Measurements from ENCODE around the gene TBXAS1.

Gene TBXAS1

GRCh38 chr7:139985811-139986210, 156.7 kb downstream of the TBXAS1 start:
- DNase-seq = no peak

- DNase-seq = no peak
Measured at GRCh38 chr7:139987691-139988516, 158.8 kb downstream of the TBXAS1 start.

GRCh38 chr7:139989366-139990141, 160.5 kb downstream of the TBXAS1 start:
- DNase-seq = no peak

GRCh38 chr7:139990142-139990535, 161.1 kb downstream of the TBXAS1 start:
- DNase-seq = no peak

- no peak for DNase-seq
Measured at GRCh38 chr7:139990571-139991268, 161.7 kb downstream of the TBXAS1 start.

- no peak for DNase-seq
Measured at GRCh38 chr7:139991269-139991666, 162.2 kb downstream of the TBXAS1 start.

GRCh38 chr7:139991911-139992310, 162.8 kb downstream of the TBXAS1 start:
- DNase-seq = no peak

- no peak for DNase-seq
Measured at GRCh38 chr7:139992353-139993044, 163.4 kb downstream of the TBXAS1 start.

GRCh38 chr7:139993169-139993568, 164.1 kb downstream of the TBXAS1 start:
- DNase-seq = no peak

- DNase-seq = no peak
Measured at GRCh38 chr7:139993592-139993991, 164.5 kb downstream of the TBXAS1 start.

- DNase-seq = no peak
Measured at GRCh38 chr7:139994356-139994755, 165.3 kb downstream of the TBXAS1 start.

- DNase-seq = no peak
Measured at GRCh38 chr7:139995017-139995915, 166.2 kb downstream of the TBXAS1 start.

GRCh38 chr7:139998572-139998971, 169.5 kb downstream of the TBXAS1 start:
- no peak for DNase-seq

GRCh38 chr7:139999516-139999915, 170.5 kb downstream of the TBXAS1 start:
- no peak for DNase-seq

GRCh38 chr7:140000666-140001268, 171.7 kb downstream of the TBXAS1 start:
- no peak for DNase-seq

GRCh38 chr7:140003913-140004382, 174.9 kb downstream of the TBXAS1 start:
- peak; percentile 47 for DNase-seq

GRCh38 chr7:140004672-140005071, 175.6 kb downstream of the TBXAS1 start:
- DNase-seq = no peak

GRCh38 chr7:140005341-140005740, 176.3 kb downstream of the TBXAS1 start:
- DNase-seq = no peak

GRCh38 chr7:140005754-140006503, 176.9 kb downstream of the TBXAS1 start:
- no peak for DNase-seq

GRCh38 chr7:140006600-140006999, 177.5 kb downstream of the TBXAS1 start:
- DNase-seq = no peak
